RWPE2 (cell line): ENCODE data around the gene CCT2.

Experiments used
- ATAC-seq: fragments of 200-7000 bp; cut with Tn5 transposase; 3 replicates; pipeline ENCODE4 v1.9.1; 2021; ENCODE audit warnings: low read depth
- DNase-seq: peaks from one replicate; pipeline ENCODE4 v3.0.0-alpha.2; 2020; ENCODE audit warnings: low spot score
- H3K27ac ChIP-seq: fragments of 450-650 bp; 2 replicates; pipeline ENCODE4 v1.5.1; 2017; ENCODE audit warnings: mild to moderate bottlenecking; ENCODE audit not compliant: poor library complexity, severe bottlenecking
- H3K27me3 ChIP-seq: fragments of 250-450 bp; sonication (Bioruptor Pico); 2 replicates; pipeline ENCODE4 v1.5.1; 2021; ENCODE audit warnings: mild to moderate bottlenecking, moderate library complexity; ENCODE audit not compliant: insufficient read depth, poor library complexity, severe bottlenecking
- H3K36me3 ChIP-seq: fragments of 250-450 bp; sonication (Bioruptor Pico); 2 replicates; pipeline ENCODE4 v1.5.1; 2020; ENCODE audit warnings: low read depth, mild to moderate bottlenecking, moderate library complexity
- H3K4me1 ChIP-seq: fragments of 250-450 bp; sonication (Bioruptor Pico); 2 replicates; pipeline ENCODE4 v1.5.1; 2021; ENCODE audit warnings: mild to moderate bottlenecking, moderate library complexity; ENCODE audit not compliant: insufficient read depth, poor library complexity, severe bottlenecking
- H3K4me3 ChIP-seq: fragments of 250-450 bp; sonication (Bioruptor Pico); 2 replicates; pipeline ENCODE4 v1.5.1; 2021; ENCODE audit warnings: mild to moderate bottlenecking, moderate library complexity; ENCODE audit not compliant: severe bottlenecking
- H3K9me3 ChIP-seq: fragments of 250-450 bp; sonication (Bioruptor Pico); 2 replicates; pipeline ENCODE4 v1.5.1; 2021; ENCODE audit warnings: mild to moderate bottlenecking, moderate library complexity; ENCODE audit not compliant: severe bottlenecking
- CTCF ChIP-seq: fragments of 450-650 bp; IDR thresholded peaks from one replicate; pipeline ENCODE4 v1.5.1; 2017; ENCODE audit warnings: mild to moderate bottlenecking, moderate library complexity; ENCODE audit not compliant: poor library complexity, severe bottlenecking

CCT2 gene

GRCh38 chr12:69608114-69608513, 22.9 kb downstream of the CCT2 start:
- no peaks in the 10 kb centered on the region for H3K27me3 ChIP-seq
- no peaks in the 10 kb centered on the region for H3K4me1 ChIP-seq
- TF ChIP-seq CTCF, result no peak
- peaks cover 4% of the 10 kb centered on the region; the same call in 1 of the 2 replicates for H3K36me3 ChIP-seq
- H3K4me3 ChIP-seq, result no peak overlapping the region
- DNase-seq (no peak), ATAC-seq (no peak)
- no peaks in the 10 kb centered on the region for H3K9me3 ChIP-seq
- H3K27ac ChIP-seq, result no peak overlapping the region

- DNase-seq (no peak), ATAC-seq (no peak)
- Histone ChIP-seq H3K9me3 (no peaks in the 10 kb centered on the region), H3K36me3 (no peaks in the 10 kb centered on the region), H3K4me3 (no peak overlapping the region), H3K27ac (no peak overlapping the region), H3K4me1 (no peaks in the 10 kb centered on the region), H3K27me3 (no peaks in the 10 kb centered on the region)
- TF ChIP-seq CTCF, result no peak
These were observed 24.9 kb downstream of the CCT2 start for GRCh38 chr12:69610126-69610525.

GRCh38 chr12:69610729-69611128, 25.5 kb downstream of the CCT2 start, which contains the start of gene LRRC10:
LRRC10 (minus strand) TSS chr12:69610907; CDS start chr12:69610838, 69 bp downstream.
- ATAC-seq, result no peak
- Histone ChIP-seq H3K4me1 (no peaks in the 10 kb centered on the region), H3K4me3 (no peak within 1 kb of the TSS), H3K27ac (no peak within 1 kb of the TSS), H3K9me3 (no peaks in the 10 kb centered on the region), H3K27me3 (no peaks in the 10 kb centered on the region), H3K36me3 (no peaks in the 10 kb centered on the region)
- TF ChIP-seq CTCF, result no peak
- no peak for DNase-seq

- no peak for ATAC-seq
- no peaks in the 10 kb centered on the region for H3K9me3 ChIP-seq
These were observed 28.1 kb downstream of the CCT2 start for GRCh38 chr12:69613351-69613750.

More at GRCh38 chr12:69613351-69613750, 28.1 kb downstream of the CCT2 start:
- Histone ChIP-seq H3K4me1 (no peaks in the 10 kb centered on the region), H3K36me3 (no peaks in the 10 kb centered on the region), H3K27ac (no peak overlapping the region), H3K27me3 (no peaks in the 10 kb centered on the region), H3K4me3 (no peak overlapping the region)
- no peak for DNase-seq
- no peak for TF ChIP-seq CTCF
